GM04503 (cell line): ENCODE results near the gene GJC2.
"Not testable (repeated sequence)": the region's sequence is repeated elsewhere in the genome, so short reads cannot be mapped to it uniquely, and the experiment has no call there.

ENCODE experiments used
- DNase-seq: peaks from one replicate; pipeline ENCODE4 v3.0.0-alpha.2; 2012; ENCODE audit warnings: low read depth

The GJC2 gene

GRCh38 chr1:228173528-228174481 lies 24.1 kb downstream of the GJC2 start:
- DNase-seq, result not testable (repeated sequence)

DNA sequence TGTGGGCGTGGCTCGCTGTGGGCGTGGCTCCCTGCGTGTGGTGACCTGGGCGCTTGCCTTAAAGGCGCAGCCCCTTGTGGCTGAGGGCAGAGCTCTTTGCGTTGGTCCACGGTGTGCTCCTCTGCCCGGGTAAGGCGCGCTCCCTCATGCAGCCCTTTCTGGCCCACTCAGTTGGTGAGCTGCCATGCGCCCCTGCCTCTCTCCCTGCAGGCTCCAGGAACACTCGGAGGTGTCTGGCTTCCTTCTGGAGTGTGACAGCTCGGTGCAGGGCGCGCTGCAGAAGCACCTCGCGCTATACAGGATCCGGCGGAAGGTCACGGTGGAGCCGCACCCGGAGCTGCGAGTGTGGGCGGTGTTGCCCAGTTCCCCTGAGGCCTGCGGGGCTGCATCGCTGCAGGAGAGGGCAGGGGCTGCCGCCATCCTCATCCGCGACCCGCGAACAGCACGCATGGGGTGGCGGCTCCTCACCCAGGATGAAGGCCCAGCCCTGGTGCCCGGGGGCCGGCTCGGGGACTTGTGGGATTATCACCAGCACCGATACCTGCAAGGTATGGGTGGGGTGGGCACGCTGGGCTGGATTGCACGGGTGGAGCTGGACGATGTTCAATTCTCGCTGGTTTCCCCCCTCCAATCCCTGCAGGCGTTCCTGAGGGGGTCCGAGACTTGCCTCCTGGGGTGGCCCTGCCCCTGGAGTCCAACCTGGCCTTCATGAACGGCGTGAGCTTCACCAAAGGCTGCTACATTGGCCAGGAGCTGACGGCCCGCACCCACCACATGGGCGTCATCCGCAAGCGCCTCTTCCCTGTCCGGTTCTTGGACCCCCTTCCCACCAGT lies 25.0 kb downstream of the GJC2 start:
- DNase-seq, result no peak

DNA sequence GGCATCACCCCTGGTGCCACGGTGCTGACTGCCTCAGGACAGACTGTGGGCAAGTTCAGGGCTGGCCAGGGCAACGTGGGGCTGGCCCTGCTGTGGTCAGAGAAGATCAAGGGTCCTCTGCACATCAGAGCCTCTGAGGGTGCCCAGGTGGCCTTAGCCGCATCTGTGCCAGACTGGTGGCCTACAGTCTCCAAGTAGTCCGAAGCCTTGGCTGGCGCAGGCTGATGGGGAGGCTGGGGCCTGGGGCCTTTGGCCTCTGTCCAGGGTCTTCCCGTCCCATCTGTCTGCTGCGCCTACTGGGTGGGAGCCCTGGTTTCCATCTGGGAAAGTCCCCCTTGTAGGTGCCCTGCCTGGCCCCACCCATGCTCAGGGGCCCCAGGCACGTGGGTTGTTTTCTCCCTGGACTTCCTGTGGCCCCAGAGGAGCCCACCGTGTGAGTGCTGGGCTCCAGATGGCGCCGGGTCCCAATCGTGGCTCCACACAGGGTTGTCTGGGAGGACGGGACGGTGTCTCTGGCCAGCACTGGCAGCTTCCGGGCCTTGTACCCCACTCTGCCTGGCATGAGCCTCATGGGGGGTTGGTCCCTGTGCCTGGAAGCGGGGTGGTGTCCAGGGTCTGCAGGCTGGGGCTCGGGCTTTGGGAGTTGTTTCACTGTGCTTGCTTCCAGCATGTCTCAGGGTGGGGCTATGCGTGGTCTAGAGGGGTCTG lies 25.7 kb downstream of the GJC2 start:
- no peak for DNase-seq

- no peak for DNase-seq
Measured at GRCh38 chr1:228176024-228176395, 26.3 kb downstream of the GJC2 start.

GRCh38 chr1:228176461-228177182 lies 26.9 kb downstream of the GJC2 start:
- no peak for DNase-seq

- no peak for DNase-seq
Measured at GRCh38 chr1:228177183-228177475, 27.4 kb downstream of the GJC2 start.

DNA sequence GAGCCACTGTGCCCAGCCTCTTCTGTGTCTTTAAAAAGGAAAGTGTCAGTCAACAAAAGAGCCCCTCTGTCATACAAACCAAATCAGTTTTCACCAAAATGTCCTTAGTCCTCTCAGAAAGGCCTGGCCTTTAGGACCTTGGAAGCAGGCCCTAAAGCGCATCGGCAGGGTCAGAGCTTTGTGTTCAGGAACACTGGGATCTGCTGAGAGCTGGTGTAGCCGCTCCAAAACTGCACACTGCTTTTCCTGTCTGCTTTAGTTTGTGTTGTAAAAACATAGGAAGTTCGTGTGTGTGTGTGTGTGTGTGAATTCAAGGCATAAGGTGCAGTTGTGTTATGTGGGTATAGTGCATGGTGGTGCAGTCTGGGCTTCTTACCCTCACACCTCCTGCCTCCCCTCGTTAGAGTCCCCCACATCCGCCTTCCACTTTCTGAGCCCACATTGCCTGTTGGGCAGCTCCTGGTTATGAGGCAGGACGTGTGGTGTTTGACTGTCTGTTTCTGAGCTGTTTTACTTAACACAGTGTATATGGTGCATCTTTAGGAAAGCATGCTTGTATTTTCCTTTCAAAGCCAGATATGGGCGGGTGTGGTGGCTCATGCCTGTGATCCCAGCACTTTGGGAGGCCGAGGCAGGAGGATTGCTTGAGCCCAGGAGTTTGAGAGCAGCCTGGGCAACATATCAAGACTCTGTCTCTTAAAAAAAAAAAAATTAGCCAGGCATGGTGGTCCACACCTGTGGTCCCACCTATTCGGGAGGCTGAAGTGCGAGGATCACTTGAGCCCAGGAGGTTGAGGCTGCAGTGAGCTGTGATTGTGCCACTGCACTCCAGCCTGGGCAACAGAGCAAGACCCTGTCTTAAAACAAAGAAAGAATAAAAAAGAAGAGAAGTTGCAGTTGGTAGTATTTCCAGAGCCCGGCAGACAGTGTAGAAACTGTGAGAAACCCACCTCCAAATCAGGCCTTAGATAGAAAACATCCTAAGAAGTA lies 28.3 kb downstream of the GJC2 start:
- DNase-seq, result no peak

DNA sequence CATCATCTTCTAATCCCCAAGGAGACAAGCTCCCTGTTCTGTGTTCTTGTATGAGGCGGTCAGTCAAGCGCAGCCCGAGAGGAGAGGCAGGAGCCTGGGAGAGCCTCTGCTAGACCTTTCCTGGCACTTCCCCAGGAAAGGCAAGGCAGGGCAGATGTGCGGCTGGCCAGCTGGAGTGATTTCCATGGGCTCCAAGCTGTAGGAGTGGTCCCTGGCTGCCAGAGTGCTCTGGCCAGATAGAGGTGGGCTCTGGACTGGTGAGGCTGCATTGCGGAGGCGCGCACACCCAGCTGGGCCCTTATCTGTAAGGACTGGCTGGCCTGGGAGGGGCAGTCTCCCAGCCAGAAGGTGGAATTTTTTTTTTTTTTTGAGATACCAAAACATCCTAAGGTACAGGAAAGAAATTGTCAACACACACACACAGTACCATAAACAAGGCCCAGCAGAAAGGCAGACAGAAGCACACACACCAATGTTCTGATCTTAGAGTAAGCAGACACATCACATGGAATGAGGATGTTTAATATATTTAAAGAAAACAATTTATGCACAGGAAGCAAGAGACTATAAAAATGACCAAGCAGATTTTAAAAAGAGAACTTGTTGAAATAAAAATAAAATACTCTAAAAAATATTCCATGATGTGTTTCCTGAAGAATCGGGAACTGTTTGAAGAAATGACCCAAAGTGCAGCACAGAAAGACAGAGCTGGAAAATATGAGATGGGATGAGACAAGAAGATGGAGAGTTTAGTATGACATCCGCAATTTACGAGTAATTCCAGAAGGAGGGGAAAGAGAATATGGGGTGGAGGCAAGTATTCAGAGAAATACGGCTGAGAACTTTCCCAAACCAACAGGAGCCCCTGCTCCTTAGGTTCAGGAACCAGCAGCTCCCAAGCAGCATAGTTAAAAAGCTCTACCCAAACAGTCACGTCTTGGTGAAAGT lies 29.3 kb downstream of the GJC2 start:
- DNase-seq, result no peak

DNA sequence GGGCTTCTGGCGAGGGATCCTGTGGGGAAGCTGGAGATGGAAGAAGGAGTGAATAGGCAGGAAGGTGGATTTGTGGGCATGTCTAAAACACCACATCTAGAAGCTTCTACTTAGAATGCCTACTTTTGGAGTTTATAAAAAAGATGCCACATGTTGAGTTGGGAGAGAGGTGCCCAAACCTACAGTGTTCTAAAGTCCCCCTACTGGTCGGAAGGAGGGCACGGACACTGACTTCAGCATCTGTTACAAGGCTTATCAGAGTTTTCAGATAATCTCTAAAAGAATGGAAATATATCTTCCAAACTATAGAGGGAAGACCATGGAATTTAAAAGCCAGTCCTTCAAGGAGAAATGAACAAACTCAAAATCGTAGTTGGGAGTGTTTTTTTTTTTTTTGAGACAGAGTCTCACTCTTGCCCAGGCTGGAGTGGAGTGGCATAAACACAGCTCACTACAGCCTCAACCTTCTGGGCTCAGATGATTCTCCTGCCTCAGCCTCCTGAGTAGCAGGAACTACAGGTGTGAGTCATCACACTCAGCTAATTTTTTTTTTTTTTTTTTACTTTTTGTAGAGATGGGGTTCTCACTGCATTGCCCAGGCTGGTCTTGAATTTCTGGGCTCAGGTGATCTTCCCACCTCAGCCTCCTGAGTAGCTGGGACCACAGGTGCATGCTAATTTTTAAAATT lies 30.7 kb downstream of the GJC2 start:
- DNase-seq, result no peak

DNA sequence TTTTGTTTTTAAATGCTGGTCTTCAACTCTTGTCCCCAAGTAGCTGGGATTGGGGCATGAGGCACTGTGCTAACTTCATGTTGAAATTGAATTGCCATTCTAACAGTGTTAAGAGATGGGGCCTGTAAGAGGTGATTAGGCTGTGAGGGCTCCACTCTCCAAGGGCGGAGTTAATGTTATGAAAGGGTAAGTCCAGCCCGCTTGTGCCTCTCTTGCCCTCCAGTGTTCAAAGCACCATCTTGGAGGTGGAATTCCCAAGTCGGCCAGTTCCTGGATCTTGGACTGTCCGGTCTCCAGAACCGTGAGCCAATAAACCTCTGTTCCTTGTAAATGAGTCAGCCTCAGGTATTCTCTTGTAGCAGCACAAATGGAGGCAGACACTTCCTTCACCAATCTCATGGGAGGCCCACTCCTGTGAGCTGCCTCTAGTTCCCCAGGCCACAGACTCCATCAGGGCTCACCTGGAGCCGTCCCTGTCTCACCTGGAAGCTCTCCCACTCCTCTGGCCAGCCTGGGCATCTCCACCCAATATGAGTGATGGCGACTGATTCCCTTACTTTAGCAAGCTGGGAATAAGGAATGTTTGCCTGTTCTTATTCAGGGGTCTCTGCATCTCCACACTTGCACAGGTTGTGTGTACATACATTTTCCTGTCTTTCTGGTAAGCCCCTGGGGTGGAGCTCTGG lies 31.4 kb downstream of the GJC2 start:
- DNase-seq, result no peak

DNA sequence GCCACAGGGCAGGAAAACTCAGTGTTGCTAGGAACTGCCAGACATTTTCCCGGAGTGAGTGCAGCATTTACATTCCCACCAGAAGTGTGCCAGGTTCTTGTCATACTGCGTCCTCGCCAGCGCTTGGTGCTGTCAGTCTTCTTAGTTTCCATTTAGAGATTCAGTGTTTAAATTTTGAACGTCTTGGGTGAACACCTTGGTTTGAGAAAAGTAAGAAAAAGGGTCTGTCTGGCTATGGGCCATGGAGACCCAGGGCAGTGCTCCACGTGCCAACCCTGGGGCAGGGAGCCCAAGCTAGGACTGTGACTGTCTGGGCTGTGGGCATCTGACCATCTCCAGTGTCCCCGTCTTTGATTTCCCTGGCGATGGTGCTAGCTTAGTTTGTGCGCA lies 31.9 kb downstream of the GJC2 start:
- DNase-seq, result no peak

- no peak for DNase-seq
Measured at GRCh38 chr1:228182296-228183030, 32.7 kb downstream of the GJC2 start.

- no peak for DNase-seq
Measured at GRCh38 chr1:228184152-228184551, 34.4 kb downstream of the GJC2 start.

DNA sequence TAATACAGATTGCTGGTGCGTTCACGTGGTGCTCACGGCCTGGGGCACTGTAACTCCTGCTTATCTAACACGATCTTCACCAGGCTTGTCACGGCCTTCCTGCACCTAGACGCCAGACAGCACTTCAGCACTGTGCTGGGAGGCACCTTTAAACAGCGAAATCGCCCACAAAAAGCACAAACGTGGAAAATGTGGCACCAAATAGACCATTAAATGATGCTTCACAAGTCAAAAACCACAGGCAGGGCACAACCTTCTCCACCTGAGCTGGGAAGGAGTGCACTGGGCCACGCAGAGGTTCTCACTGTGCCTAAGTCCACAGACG lies 35.9 kb downstream of the GJC2 start:
- no peak for DNase-seq

DNA sequence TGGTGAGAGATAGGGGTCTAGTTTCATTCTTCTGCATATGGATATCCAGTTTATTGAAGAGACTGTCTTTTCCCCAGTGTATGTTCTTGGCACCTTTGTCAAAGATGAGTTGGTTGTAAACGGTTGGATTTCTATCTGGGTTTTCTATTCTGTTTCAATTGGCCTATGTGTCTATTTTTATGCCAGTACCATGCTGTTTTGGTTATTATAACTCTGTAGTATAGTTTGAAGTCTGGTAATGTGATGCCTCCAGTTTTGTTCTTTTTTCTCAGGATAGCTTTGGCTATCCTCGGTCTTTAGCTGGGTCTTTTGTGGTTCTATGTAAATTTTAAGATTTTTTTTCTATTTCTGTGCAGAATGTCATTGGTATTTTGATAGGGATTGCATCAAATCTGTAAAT lies 38.5 kb downstream of the GJC2 start:
- not testable (repeated sequence) for DNase-seq

- DNase-seq, result no peak
Measured at GRCh38 chr1:228190182-228190581, 40.5 kb downstream of the GJC2 start.

DNA sequence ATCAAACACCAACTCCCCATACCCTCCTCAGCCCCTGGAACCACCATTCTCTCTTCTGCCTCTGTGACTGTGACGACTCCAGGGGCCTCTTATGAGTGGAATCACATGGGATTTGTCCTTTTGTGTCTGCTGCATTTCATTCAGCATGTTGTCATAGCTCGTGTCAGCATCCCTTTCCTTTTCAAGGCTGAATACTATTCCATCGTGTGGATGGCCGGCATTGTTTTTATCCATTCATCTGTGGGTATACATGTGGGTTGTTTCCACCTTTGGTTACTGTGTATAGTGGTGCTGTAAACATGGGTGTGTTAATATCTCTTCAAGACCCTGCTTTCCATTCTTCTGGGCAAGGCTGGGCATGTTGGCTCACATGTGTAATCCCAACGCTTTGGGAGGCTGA lies 41.0 kb downstream of the GJC2 start:
- DNase-seq, result no peak

DNA sequence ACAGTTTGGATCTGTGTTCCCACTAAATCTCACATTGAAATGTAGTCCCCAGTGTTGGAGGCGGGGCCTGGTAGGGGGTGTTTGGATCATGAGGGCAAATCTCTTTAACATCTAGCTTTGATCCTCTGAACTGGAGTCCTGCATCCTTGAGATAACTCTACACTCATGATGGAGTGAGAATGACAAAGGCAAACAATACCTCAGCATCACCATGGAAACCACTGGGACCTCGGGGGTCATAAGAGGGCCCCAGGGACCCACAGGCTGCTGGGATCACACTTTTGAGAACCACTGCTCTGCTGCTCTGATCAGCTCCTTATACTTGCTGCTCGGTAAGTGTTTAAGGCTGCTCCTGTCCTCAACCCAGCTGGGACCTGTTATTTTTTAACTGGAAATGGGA lies 44.7 kb downstream of the GJC2 start:
- no peak for DNase-seq
